NCI-H345 treated with DMSO at 0.1 percent for 48 hours (cell line): ENCODE data around the gene PITX2.

ENCODE experiments used
- DNase-seq: peaks from one replicate; lab custom pipeline; 2025; ENCODE audit not compliant: unreplicated experiment; lab: John Stamatoyannopoulos, UW

The PITX2 gene

GRCh38 chr4:110622841-110623717, at the start of gene PITX2:
PITX2 (minus strand) TSS chr4:110623077; CDS start chr4:110622460, 617 bp downstream.
- DNase-seq, result peak; percentile 76

- no peak for DNase-seq
Measured at GRCh38 chr4:110671679-110672078, 48.8 kb upstream of the PITX2 start.

- no peak for DNase-seq
Measured at GRCh38 chr4:110669663-110670062, 46.8 kb upstream of the PITX2 start.

GRCh38 chr4:110668463-110669235, 45.8 kb upstream of the PITX2 start:
- DNase-seq, result no peak

GRCh38 chr4:110667670-110668069, 44.8 kb upstream of the PITX2 start:
- DNase-seq, result no peak

GRCh38 chr4:110666030-110666429, 43.2 kb upstream of the PITX2 start:
- DNase-seq, result no peak

GRCh38 chr4:110663738-110664444, 41.0 kb upstream of the PITX2 start:
- DNase-seq, result no peak

- DNase-seq, result no peak
Measured at GRCh38 chr4:110663206-110663605, 40.3 kb upstream of the PITX2 start.

- no peak for DNase-seq
Measured at GRCh38 chr4:110660755-110661154, 37.9 kb upstream of the PITX2 start.

GRCh38 chr4:110654254-110654635, 31.4 kb upstream of the PITX2 start:
- no peak for DNase-seq

- no peak for DNase-seq
Measured at GRCh38 chr4:110653321-110654253, 30.7 kb upstream of the PITX2 start.

GRCh38 chr4:110644008-110644407, 21.1 kb upstream of the PITX2 start:
- no peak for DNase-seq

- no peak for DNase-seq
Measured at GRCh38 chr4:110643096-110643495, 20.2 kb upstream of the PITX2 start.

- DNase-seq, result no peak
Measured at GRCh38 chr4:110641218-110641617, 18.3 kb upstream of the PITX2 start.

- no peak for DNase-seq
Measured at GRCh38 chr4:110640576-110640975, 17.7 kb upstream of the PITX2 start.

GRCh38 chr4:110639207-110640090, 16.6 kb upstream of the PITX2 start:
- DNase-seq, result no peak

GRCh38 chr4:110638089-110638746, 15.3 kb upstream of the PITX2 start:
- DNase-seq, result no peak

- no peak for DNase-seq
Measured at GRCh38 chr4:110637408-110638088, 14.7 kb upstream of the PITX2 start.
